ENCODE data around the gene RNPC3.
A peak's percentile ranks its signal among the peaks of the same experiment; 100 is the strongest.
"Not testable (repeated sequence)": the region's sequence is repeated elsewhere in the genome, so short reads cannot be mapped to it uniquely, and the experiment has no call there.

RNPC3 gene

DNA sequence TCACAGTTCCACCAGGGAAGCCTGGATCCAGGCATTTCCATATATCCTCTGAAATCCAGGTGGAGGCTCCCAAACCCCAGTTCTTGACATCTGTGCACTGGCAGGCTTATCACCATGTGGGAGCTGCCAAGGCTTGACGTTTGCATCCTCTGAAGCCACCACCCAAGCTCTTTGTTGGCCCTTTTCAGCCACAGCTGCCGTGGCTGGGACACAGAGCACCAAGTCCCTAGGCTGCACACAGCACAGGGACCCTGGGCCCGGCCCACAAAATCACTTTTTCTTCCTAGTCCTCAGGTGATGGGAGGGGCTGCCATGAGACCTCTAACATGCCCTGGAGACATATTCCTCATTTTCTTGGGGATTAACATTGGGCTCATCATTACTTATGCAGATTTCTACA, 22.3 kb downstream of the RNPC3 start:
- Histone ChIP-seq H3K27ac (ENCODE audit: low read depth, low read length) (no peak overlapping the region), H3K27me3 (ENCODE audit: control insufficient read depth in 1 of 2, insufficient read depth in 2 of 2, low read length in 2 of 2) (no peaks in the 10 kb centered on the region), H3K9ac (ENCODE audit: low read depth in 1 of 2, low read length in 2 of 2) (no peak overlapping the region), H3K36me3 (ENCODE audit: control insufficient read depth in 1 of 2, insufficient read depth in 2 of 2, low read length in 2 of 2) (peaks cover 36 to 70% of the 10 kb centered on the region in 2 donors), H3K4me1 (ENCODE audit: control insufficient read depth in 1 of 2, insufficient read depth in 2 of 2, low read length in 2 of 2) (no peaks in the 10 kb centered on the region), H3K9me3 (ENCODE audit: control insufficient read depth in 1 of 2, low read length in 2 of 2) (no peaks in the 10 kb centered on the region), H3K4me3 (ENCODE audit: low read depth in 1 of 2, low read length in 2 of 2) (no peak overlapping the region)

DNA sequence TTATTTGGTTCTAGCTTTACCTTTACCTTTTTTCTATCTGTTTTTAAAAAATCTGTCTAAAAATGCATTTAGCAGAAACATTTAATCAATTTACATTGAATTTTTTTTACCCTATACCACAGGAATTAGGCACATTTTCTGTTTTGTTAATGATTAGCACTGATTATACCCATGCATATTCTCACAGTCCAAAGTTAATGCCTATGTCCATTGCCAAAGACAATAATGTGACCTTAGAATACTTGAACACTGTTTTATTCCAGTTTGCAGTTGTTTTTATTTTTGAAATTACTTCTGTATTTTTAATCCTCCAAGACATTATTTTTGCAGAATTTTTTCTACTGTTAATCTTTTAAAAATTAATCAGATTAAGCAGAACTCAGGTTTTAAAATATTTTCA, 34.9 kb downstream of the RNPC3 start:
- peaks cover 0 to 4% of the 10 kb centered on the region in 2 donors for H3K36me3 ChIP-seq (ENCODE audit: control insufficient read depth in 1 of 2, insufficient read depth in 2 of 2, low read length in 2 of 2)
- H3K4me1 ChIP-seq (ENCODE audit: control insufficient read depth in 1 of 2, insufficient read depth in 2 of 2, low read length in 2 of 2) = no peaks in the 10 kb centered on the region
- H3K4me3 ChIP-seq (ENCODE audit: low read depth in 1 of 2, low read length in 2 of 2) = no peak overlapping the region
- H3K9me3 ChIP-seq (ENCODE audit: control insufficient read depth in 1 of 2, low read length in 2 of 2) = no peaks in the 10 kb centered on the region
- H3K27ac ChIP-seq (ENCODE audit: low read depth, low read length) = no peak overlapping the region
- H3K9ac ChIP-seq (ENCODE audit: low read depth in 1 of 2, low read length in 2 of 2) = no peak overlapping the region
- H3K27me3 ChIP-seq (ENCODE audit: control insufficient read depth in 1 of 2, insufficient read depth in 2 of 2, low read length in 2 of 2) = no peaks in the 10 kb centered on the region

DNA sequence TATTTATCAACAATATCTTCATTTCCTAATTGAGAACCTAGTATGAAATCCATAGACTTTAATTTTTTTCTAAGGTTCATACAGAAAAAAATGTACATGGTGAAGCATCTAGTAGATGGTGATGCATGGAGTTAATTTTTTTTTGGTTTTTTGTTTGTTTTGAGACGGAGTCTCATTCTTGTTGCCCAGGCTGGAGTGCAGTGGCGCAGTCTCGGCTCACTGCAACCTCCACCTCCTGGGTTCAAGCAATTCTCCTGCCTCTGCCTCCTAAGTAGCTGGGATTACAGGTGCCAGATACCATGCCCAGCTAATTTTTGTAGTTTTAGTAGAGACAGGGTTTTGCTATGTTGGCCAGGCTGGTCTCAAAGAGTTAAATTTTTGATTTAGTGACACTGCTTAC, 35.6 kb downstream of the RNPC3 start:
- H3K27ac ChIP-seq (ENCODE audit: low read depth, low read length); H3K9me3 ChIP-seq (ENCODE audit: control insufficient read depth in 1 of 2, low read length in 2 of 2); H3K4me1 ChIP-seq (ENCODE audit: control insufficient read depth in 1 of 2, insufficient read depth in 2 of 2, low read length in 2 of 2); H3K27me3 ChIP-seq (ENCODE audit: control insufficient read depth in 1 of 2, insufficient read depth in 2 of 2, low read length in 2 of 2); H3K9ac ChIP-seq (ENCODE audit: low read depth in 1 of 2, low read length in 2 of 2); H3K4me3 ChIP-seq (ENCODE audit: low read depth in 1 of 2, low read length in 2 of 2); H3K36me3 ChIP-seq (ENCODE audit: control insufficient read depth in 1 of 2, insufficient read depth in 2 of 2, low read length in 2 of 2): not testable (repeated sequence)

GRCh38 chr1:103561643-103562395, 36.3 kb downstream of the RNPC3 start:
- Histone ChIP-seq H3K9me3 (ENCODE audit: control insufficient read depth in 1 of 2, low read length in 2 of 2) (no peaks in the 10 kb centered on the region), H3K27ac (ENCODE audit: low read depth, low read length) (no peak overlapping the region), H3K4me1 (ENCODE audit: control insufficient read depth in 1 of 2, insufficient read depth in 2 of 2, low read length in 2 of 2) (no peaks in the 10 kb centered on the region), H3K4me3 (ENCODE audit: low read depth in 1 of 2, low read length in 2 of 2) (peak overlapping the region in 1 of 2 donors; percentile 4), H3K36me3 (ENCODE audit: control insufficient read depth in 1 of 2, insufficient read depth in 2 of 2, low read length in 2 of 2) (no peaks in the 10 kb centered on the region), H3K27me3 (ENCODE audit: control insufficient read depth in 1 of 2, insufficient read depth in 2 of 2, low read length in 2 of 2) (no peaks in the 10 kb centered on the region), H3K9ac (ENCODE audit: low read depth in 1 of 2, low read length in 2 of 2) (no peak overlapping the region)

- no peaks in the 10 kb centered on the region for H3K36me3 ChIP-seq (ENCODE audit: control insufficient read depth in 1 of 2, insufficient read depth in 2 of 2, low read length in 2 of 2)
- H3K9ac ChIP-seq (ENCODE audit: low read depth in 1 of 2, low read length in 2 of 2) = no peak overlapping the region
- H3K27ac ChIP-seq (ENCODE audit: low read depth, low read length) = no peak overlapping the region
- H3K4me1 ChIP-seq (ENCODE audit: control insufficient read depth in 1 of 2, insufficient read depth in 2 of 2, low read length in 2 of 2) = no peaks in the 10 kb centered on the region
- H3K4me3 ChIP-seq (ENCODE audit: low read depth in 1 of 2, low read length in 2 of 2) = no peak overlapping the region
- no peaks in the 10 kb centered on the region for H3K9me3 ChIP-seq (ENCODE audit: control insufficient read depth in 1 of 2, low read length in 2 of 2)
- no peaks in the 10 kb centered on the region for H3K27me3 ChIP-seq (ENCODE audit: control insufficient read depth in 1 of 2, insufficient read depth in 2 of 2, low read length in 2 of 2)
Measured at GRCh38 chr1:103563056-103563455, 37.6 kb downstream of the RNPC3 start.

- H3K36me3 ChIP-seq (ENCODE audit: control insufficient read depth in 1 of 2, insufficient read depth in 2 of 2, low read length in 2 of 2) = peaks cover 0 to 9% of the 10 kb centered on the region in 2 donors
- H3K4me1 ChIP-seq (ENCODE audit: control insufficient read depth in 1 of 2, insufficient read depth in 2 of 2, low read length in 2 of 2) = no peaks in the 10 kb centered on the region
- H3K27me3 ChIP-seq (ENCODE audit: control insufficient read depth in 1 of 2, insufficient read depth in 2 of 2, low read length in 2 of 2) = no peaks in the 10 kb centered on the region
- no peak overlapping the region for H3K4me3 ChIP-seq (ENCODE audit: low read depth in 1 of 2, low read length in 2 of 2)
- no peak overlapping the region for H3K27ac ChIP-seq (ENCODE audit: low read depth, low read length)
- no peaks in the 10 kb centered on the region for H3K9me3 ChIP-seq (ENCODE audit: control insufficient read depth in 1 of 2, low read length in 2 of 2)
- no peak overlapping the region for H3K9ac ChIP-seq (ENCODE audit: low read depth in 1 of 2, low read length in 2 of 2)
Measured at GRCh38 chr1:103569493-103569892, 44.0 kb downstream of the RNPC3 start.

GRCh38 chr1:103571289-103571688, 45.8 kb downstream of the RNPC3 start, which contains the start of gene AMY2B:
TSS of gene AMY2B (plus strand) at chr1:103571589. CDS start at chr1:103571603, 14 bp downstream.
- H3K9ac ChIP-seq (ENCODE audit: low read depth in 1 of 2, low read length in 2 of 2); H3K27ac ChIP-seq (ENCODE audit: low read depth, low read length); H3K27me3 ChIP-seq (ENCODE audit: control insufficient read depth in 1 of 2, insufficient read depth in 2 of 2, low read length in 2 of 2); H3K36me3 ChIP-seq (ENCODE audit: control insufficient read depth in 1 of 2, insufficient read depth in 2 of 2, low read length in 2 of 2); H3K9me3 ChIP-seq (ENCODE audit: control insufficient read depth in 1 of 2, low read length in 2 of 2); H3K4me1 ChIP-seq (ENCODE audit: control insufficient read depth in 1 of 2, insufficient read depth in 2 of 2, low read length in 2 of 2); H3K4me3 ChIP-seq (ENCODE audit: low read depth in 1 of 2, low read length in 2 of 2): not testable (repeated sequence)

GRCh38 chr1:103576065-103576464, 50.6 kb downstream of the RNPC3 start:
- Histone ChIP-seq H3K4me1 (ENCODE audit: control insufficient read depth in 1 of 2, insufficient read depth in 2 of 2, low read length in 2 of 2) (no peaks in the 10 kb centered on the region), H3K27ac (ENCODE audit: low read depth, low read length) (no peak overlapping the region), H3K9me3 (ENCODE audit: control insufficient read depth in 1 of 2, low read length in 2 of 2) (no peaks in the 10 kb centered on the region), H3K4me3 (ENCODE audit: low read depth in 1 of 2, low read length in 2 of 2) (no peak overlapping the region), H3K27me3 (ENCODE audit: control insufficient read depth in 1 of 2, insufficient read depth in 2 of 2, low read length in 2 of 2) (no peaks in the 10 kb centered on the region), H3K9ac (ENCODE audit: low read depth in 1 of 2, low read length in 2 of 2) (no peak overlapping the region), H3K36me3 (ENCODE audit: control insufficient read depth in 1 of 2, insufficient read depth in 2 of 2, low read length in 2 of 2) (no peaks in the 10 kb centered on the region)

DNA sequence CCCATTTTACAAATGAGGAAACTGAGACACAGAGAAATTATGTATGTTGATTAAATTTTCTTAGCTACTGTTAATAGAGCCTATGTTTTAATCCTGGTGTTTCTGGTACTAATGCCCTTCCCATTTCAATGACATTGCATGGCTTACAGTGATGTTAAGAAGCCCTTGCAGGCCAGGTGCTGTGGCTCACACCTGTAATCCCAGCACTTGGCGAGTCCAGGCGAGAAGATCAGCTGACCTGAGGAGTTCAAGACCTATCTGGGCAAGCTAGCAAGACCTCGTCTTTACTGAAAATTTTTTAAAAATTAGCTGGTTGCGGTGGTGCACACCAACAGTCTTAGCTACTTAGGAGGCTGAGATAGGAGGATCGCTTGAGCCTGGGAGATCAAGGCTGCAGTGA, 51.3 kb downstream of the RNPC3 start:
- H3K4me1 ChIP-seq (ENCODE audit: control insufficient read depth in 1 of 2, insufficient read depth in 2 of 2, low read length in 2 of 2); H3K27ac ChIP-seq (ENCODE audit: low read depth, low read length); H3K27me3 ChIP-seq (ENCODE audit: control insufficient read depth in 1 of 2, insufficient read depth in 2 of 2, low read length in 2 of 2); H3K36me3 ChIP-seq (ENCODE audit: control insufficient read depth in 1 of 2, insufficient read depth in 2 of 2, low read length in 2 of 2); H3K9ac ChIP-seq (ENCODE audit: low read depth in 1 of 2, low read length in 2 of 2); H3K9me3 ChIP-seq (ENCODE audit: control insufficient read depth in 1 of 2, low read length in 2 of 2); H3K4me3 ChIP-seq (ENCODE audit: low read depth in 1 of 2, low read length in 2 of 2): not testable (repeated sequence)

- H3K36me3 ChIP-seq (ENCODE audit: control insufficient read depth in 1 of 2, insufficient read depth in 2 of 2, low read length in 2 of 2) = no peaks in the 10 kb centered on the region
- H3K4me1 ChIP-seq (ENCODE audit: control insufficient read depth in 1 of 2, insufficient read depth in 2 of 2, low read length in 2 of 2) = no peaks in the 10 kb centered on the region
- no peak overlapping the region for H3K27ac ChIP-seq (ENCODE audit: low read depth, low read length)
- no peaks in the 10 kb centered on the region for H3K9me3 ChIP-seq (ENCODE audit: control insufficient read depth in 1 of 2, low read length in 2 of 2)
- H3K9ac ChIP-seq (ENCODE audit: low read depth in 1 of 2, low read length in 2 of 2) = no peak overlapping the region
- H3K27me3 ChIP-seq (ENCODE audit: control insufficient read depth in 1 of 2, insufficient read depth in 2 of 2, low read length in 2 of 2) = no peaks in the 10 kb centered on the region
- no peak overlapping the region for H3K4me3 ChIP-seq (ENCODE audit: low read depth in 1 of 2, low read length in 2 of 2)
Measured at GRCh38 chr1:103582464-103582863, 57.0 kb downstream of the RNPC3 start.

Measured in duodenal mucosa (tissue), 2 donors.